ENCODE data around the gene KLHL21.

KLHL21 gene

DNA sequence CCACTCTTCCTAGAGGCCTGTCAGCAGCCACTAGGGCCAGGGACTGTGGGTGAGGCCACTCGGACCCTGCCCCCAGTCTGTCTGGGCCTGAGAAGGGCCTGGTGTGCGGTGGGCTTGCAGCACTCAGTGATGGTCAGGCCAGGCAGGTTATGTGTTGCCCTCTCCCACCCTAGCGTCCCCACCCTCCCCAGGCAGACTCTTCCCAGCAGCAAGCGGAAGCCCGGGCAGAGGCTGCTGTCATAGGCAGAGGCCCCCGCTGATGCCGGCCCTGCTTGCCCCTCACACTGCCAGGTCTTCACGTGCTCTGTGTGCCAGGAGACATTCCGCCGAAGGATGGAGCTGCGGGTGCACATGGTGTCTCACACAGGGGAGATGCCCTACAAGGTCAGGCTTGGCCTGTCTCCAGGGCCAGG lies 16.3 kb downstream of the KLHL21 start:
- FAIRE-seq: no peak

DNA sequence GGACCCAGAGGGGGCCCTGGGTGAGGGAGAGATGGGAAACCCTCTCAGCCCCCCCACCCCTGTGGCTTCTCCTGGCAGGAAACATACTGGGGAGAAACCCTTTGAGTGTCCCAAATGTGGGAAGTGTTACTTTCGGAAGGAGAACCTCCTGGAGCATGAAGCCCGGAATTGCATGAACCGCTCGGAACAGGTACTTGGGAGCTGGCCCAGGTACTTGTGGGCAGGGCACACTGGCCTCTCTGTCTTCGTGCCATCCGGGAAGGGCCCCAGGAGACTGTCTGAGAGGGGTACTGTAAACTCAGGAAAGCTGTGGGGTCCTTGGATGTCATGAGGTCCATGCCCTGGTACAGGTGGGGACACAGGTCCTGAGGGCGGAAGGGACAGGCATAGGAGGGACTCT lies 16.8 kb downstream of the KLHL21 start:
- DNase-seq (ENCODE audit: insufficient read length, low spot score) (no peak), FAIRE-seq (no peak)

More for the DNA sequence above, 16.3 kb downstream of the KLHL21 start:
- no peak for DNase-seq (ENCODE audit: insufficient read length, low spot score)

DNA sequence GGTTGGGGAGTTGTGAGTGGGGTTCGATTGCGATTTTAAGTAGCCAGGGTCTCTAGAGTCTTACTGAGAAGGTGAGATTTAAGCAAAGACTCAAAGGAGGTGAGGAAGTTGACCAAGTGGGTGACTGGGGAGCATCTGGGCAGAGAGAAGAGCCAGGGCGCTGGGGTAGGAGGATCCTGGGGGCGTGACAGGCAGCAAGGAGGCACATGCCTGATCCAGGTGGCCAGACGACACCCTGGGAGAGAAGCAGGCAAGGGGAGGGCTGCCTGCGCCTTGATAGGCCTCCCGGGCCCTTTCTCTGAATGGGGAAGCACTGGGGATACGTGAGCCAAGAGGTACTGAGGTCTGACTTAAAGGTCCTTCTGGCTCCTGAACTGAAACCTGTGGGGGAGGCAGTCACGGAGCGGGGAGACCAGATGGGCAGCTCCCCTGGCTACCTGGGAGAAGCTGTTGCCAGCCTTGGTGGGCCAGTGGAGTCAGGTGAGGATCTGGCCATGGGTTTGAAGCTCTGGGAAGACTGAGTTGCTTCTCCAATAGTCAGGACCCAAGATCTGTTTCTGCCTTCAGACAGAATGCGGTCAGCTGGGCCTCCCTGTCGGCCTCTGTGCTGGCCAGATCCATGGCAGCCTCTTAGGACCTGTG lies 17.5 kb downstream of the KLHL21 start:
- no peak for FAIRE-seq
- no peak for DNase-seq (ENCODE audit: insufficient read length, low spot score)

DNA sequence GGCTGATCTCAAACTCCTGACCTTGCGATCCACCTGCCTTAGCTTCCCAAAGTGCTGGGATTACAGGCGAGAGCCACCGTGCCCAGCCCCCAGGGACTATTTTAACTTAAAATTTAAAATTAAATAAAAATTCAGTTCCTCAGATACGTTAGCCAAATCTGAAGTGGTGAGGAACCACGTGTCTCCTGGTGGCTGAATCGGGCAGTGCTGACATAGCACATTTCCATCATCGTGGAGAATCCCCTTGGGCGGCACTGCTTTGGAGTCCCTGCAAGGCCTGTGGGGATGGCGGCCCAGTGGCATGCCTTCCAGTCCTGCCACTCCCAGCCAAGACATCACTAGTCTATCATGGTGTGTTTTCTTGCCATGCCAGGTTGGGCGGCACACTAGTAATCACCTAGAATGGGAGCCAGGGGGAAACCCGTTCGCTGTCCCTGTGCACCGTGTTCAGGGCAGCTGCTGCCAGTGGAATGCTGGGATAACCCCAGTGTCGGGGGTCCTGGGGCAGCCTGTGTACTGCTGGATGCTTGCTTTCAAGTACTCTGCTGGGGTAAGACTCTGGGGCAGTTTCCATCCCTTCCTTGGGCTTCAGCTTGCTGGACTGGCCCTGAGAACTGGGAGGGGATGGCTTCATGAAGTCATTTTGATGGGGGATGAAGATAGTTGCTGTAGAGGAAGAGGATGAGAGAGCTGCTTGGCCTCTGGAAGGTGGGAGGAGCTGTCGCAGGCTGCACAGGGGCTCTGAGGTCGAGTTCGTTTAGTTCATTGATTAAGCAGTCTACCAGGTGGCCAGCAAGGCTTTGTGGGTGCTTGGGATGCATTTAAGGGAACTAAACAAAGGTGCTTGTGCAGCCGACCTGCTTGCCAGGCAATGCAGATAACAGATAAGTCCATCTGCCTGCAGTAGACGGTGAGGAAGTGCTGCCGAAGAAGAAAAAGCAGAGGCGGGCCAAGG lies 18.3 kb downstream of the KLHL21 start:
- FAIRE-seq (no peak), DNase-seq (ENCODE audit: insufficient read length, low spot score) (no peak)

DNA sequence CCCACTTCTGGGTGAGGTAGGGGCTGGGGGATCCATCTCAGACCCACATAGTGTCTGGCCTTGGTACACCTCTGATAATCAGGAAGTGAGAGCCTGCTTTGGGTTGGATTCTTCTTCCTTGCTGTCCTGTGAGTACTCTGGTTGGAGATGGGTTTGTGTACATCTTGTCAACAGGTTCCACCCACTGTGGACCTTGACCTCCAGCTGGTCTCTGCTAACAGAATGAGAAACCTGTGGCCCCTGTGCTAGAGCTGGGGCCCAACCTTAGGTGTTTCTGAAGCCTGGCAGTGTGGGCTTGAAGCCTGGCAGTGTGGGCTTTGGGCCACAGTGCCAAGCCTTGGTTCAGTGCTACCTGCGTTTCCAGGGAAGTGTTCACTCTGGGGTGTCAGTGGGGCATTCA lies 20.3 kb downstream of the KLHL21 start:
- no peak for DNase-seq (ENCODE audit: insufficient read length, low spot score)
- FAIRE-seq: peak; percentile 80

DNA sequence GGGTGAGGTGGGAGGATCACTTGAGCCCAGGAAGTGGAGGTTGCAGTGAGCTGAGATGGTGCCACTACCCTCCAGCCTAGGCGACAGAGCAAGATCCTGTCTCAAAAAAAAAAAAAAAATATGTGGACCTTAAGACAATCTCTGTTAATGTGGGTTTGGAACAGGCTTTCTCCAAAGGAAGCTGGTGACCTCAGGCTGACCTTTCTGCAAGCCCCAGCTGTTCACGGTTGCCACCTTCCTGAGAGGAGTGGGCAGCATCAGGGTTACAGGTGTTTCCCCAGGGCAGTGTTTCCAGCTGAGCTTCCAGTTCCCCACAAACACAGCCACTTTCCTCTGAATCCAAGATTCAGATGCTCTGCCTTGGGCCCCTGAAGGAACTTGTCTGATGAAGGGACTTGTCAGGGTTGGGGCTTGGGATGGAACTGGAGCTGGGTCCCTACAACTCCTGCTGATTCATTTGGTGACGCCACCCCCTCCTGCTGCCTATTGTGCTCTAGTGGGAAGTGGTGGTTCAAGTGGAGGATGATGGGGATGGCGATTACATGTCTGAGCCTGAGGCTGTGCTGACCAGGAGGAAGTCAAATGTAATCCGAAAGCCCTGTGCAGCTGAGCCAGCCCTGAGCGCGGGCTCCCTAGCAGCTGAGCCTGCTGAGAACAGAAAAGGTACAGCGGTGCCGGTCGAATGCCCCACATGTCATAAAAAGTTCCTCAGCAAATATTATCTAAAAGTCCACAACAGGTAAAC lies 20.9 kb downstream of the KLHL21 start:
- DNase-seq (ENCODE audit: insufficient read length, low spot score) (no peak), FAIRE-seq (peak; percentile 68)

DNA sequence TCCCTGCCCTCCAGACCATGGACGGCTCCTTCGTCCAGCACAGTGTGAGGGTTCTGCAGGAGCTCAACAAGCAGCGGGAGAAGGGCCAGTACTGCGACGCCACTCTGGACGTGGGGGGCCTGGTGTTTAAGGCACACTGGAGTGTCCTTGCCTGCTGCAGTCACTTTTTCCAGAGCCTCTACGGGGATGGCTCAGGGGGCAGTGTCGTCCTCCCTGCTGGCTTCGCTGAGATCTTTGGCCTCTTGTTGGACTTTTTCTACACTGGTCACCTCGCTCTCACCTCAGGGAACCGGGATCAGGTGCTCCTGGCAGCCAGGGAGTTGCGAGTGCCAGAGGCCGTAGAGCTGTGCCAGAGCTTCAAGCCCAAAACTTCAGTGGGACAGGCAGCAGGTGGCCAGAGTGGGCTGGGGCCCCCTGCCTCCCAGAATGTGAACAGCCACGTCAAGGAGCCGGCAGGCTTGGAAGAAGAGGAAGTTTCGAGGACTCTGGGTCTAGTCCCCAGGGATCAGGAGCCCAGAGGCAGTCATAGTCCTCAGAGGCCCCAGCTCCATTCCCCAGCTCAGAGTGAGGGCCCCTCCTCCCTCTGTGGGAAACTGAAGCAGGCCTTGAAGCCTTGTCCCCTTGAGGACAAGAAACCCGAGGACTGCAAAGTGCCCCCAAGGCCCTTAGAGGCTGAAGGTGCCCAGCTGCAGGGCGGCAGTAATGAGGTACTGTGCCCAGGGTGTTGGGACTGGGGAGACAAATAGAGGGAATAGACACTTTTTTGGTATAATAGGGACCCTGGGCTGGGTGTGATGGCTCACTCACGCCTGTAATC lies 21.9 kb downstream of the KLHL21 start:
- DNase-seq (ENCODE audit: insufficient read length, low spot score) (no peak), FAIRE-seq (no peak)

DNA sequence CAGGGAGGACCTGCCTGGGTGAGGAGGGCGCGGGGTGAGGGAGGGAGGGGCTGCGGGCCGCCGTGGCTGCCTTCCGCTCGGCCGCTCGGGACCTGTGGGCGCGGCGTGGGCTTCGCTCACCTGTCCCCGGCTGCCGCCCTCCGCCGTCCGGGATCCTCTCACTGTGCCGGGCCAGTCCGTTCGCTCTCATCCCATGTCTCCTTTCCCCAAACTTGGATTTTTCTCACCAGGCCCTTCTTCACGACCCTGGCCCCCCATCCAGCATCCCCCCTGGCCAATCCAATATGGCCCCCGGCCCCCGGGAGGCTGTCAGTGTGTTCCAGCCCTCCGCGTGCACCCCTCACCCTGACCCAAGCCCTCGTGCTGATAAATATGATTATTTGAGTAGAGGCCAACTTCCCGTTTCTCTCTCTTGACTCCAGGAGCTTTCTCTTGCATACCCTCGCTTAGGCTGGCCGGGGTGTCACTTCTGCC lies 22.5 kb downstream of the KLHL21 start:
- FAIRE-seq (peak; percentile 21), DNase-seq (ENCODE audit: insufficient read length, low spot score) (no peak)

DNA sequence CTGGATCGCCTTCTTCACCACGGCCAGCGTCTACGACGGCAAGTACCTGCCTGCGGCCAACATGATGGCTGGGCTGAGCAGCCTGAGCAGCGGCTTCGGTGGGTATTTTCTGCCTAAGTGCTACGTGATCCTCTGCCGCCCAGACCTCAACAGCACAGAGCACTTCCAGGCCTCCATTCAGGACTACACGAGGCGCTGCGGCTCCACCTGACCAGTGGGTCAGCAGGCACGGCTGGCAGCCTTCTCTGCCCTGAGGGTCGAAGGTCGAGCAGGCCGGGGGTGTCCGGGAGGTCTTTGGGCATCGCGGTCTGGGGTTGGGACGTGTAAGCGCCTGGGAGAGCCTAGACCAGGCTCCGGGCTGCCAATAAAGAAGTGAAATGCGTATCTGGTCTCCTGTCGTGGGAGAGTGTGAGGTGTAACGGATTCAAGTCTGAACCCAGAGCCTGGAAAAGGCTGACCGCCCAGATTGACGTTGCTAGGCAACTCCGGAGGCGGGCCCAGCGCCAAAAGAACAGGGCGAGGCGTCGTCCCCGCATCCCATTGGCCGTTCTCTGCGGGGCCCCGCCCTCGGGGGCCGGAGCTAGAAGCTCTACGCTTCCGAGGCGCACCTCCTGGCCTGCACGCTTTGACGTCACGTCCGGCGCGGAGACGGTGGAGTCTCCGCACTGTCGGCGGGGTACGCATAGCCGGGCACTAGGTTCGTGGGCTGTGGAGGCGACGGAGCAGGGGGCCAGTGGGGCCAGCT lies 23.1 kb downstream of the KLHL21 start, which contains the start of gene ZBTB48:
ZBTB48 (plus strand) TSS at position 621 of the 745 bp plus-strand sequence. CDS start 616 bp downstream, outside the sequence.
- DNase-seq (ENCODE audit: insufficient read length, low spot score) (peak; percentile 100), FAIRE-seq (peak; percentile 95)

DNA sequence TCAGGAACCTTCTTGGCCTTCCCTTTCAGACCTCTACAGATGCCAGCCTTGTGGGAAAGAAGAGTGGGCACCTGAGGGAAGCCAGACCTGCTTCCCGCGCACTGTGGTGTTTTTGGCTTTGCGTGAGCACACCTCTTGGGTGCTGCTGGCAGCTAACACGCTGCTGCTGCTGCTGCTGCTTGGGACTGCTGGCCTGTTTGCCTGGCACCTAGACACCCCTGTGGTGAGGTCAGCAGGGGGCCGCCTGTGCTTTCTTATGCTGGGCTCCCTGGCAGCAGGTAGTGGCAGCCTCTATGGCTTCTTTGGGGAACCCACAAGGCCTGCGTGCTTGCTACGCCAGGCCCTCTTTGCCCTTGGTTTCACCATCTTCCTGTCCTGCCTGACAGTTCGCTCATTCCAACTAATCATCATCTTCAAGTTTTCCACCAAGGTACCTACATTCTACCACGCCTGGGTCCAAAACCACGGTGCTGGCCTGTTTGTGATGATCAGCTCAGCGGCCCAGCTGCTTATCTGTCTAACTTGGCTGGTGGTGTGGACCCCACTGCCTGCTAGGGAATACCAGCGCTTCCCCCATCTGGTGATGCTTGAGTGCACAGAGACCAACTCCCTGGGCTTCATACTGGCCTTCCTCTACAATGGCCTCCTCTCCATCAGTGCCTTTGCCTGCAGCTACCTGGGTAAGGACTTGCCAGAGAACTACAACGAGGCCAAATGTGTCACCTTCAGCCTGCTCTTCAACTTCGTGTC lies 23.9 kb downstream of the KLHL21 start:
- no peak for FAIRE-seq

DNA sequence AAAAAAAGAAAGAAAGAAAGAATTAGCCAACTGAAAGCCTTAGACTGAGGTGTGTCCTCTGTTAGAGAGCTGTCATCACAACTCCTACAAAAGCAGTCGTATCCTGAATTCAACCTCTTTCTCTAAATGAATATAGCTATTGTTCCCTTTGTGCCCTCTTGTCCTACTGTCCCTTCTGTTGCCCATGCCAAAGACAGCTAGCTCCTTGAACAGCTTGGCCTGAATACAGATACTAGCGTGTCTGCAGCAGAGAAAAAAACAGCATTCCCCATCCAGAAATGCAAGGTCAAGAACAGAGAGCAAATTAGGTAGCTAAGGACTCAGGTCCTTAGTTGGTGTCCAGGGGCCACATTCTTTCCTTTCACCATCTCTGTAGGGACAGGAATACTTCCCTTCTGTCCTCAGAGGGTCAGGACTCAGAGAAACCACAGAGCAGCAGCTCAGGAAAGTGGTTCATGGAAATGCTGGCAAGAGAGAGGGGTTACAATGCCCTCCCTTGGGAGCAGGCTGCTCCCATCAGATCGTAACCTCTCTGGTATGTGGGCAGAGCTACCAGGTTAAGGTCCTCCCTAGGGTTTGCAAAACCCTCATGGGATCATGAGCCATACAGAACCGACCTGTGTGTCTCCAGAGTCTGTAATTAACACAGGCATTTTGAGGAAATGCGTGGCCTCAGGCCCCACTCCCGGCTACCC lies 24.7 kb downstream of the KLHL21 start:
- DNase-seq (ENCODE audit: insufficient read length, low spot score) (no peak), FAIRE-seq (no peak)

More for the DNA sequence above, 23.9 kb downstream of the KLHL21 start:
- no peak for DNase-seq (ENCODE audit: insufficient read length, low spot score)

DNA sequence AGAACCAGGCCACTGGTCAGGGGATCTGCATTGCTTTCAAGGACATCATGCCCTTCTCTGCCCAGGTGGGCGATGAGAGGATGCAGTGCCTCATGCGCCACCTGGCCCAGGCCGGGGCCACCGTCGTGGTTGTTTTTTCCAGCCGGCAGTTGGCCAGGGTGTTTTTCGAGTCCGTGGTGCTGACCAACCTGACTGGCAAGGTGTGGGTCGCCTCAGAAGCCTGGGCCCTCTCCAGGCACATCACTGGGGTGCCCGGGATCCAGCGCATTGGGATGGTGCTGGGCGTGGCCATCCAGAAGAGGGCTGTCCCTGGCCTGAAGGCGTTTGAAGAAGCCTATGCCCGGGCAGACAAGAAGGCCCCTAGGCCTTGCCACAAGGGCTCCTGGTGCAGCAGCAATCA lies 27.9 kb downstream of the KLHL21 start:
- FAIRE-seq (no peak), DNase-seq (ENCODE audit: insufficient read length, low spot score) (no peak)

DNA sequence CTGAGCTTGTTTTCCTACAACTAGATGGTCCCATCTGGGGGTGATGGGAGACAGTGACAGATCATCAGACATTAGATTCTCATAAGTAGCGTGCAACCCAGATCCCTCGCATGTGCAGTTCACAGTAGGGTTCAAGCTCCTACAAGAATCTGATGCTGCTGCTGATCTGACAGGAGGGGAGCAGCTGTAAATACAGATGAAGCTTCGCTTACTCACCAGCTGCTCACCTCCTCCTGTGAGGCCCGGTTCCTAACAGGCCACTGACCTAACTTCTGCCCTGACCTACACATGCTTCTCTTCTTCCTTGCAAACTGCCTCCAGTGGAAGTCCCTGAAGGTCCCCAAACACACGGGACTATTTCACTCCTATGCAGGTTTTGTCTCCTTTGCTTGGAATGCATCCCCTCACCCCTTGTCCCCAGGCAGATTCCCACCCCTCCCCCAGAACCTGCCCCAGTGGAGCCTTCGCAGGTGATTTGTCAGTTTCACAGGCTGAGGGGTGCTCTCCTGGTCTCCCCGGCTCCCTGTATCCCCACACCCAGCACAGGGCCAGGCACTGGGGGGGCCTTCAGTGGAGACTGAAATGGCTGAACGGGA lies 28.5 kb downstream of the KLHL21 start:
- FAIRE-seq (no peak), DNase-seq (ENCODE audit: insufficient read length, low spot score) (no peak)

DNA sequence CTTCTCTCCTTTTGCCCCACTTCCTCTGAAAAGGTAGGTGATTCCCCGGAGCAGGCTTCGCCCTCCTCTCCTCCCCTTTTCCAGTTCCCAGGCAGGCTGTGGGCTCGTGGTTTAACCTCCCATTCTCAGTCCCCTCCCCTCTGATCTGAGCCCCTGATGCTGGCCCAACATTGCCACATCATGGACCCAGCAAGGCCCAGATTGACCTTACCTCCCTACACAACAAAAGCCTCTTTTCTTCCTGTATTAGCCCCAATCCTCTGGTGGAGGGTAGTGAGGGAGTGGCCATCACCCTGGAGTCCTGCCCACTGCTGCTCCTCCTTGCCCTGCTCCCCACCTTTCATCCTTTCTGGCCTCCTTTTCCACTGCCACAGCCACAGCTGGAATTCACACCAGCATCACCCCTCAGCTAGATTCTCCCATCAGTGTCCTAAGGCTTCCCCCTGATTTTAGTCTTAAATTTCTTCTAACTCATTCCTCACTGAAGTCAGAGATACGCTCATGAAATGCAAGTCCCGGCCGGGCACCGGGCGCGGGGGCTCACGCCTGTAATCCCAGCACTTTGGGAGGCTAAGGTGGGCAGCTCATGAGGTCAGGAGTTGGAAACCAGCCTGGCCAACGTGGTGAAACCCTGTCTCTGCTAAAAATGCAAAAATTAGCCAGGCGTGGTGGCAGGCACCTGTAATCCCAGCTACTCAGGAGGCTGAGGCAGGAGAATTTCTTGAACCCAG lies 29.9 kb downstream of the KLHL21 start:
- no peak for FAIRE-seq

DNA sequence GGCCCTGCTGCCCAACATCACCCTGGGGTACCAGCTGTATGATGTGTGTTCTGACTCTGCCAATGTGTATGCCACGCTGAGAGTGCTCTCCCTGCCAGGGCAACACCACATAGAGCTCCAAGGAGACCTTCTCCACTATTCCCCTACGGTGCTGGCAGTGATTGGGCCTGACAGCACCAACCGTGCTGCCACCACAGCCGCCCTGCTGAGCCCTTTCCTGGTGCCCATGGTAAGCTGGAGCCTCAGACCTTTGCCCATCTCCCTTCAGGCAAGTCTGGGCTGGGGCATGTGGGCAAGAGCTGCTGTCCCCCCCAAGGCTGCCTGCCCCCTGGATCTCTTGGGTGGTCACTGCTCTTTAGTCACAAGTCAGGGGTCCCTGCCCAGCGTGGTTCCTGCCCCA lies 31.7 kb downstream of the KLHL21 start:
- FAIRE-seq (no peak), DNase-seq (ENCODE audit: insufficient read length, low spot score) (no peak)

More for the DNA sequence above, 29.9 kb downstream of the KLHL21 start:
- DNase-seq (ENCODE audit: insufficient read length, low spot score): no peak

DNA sequence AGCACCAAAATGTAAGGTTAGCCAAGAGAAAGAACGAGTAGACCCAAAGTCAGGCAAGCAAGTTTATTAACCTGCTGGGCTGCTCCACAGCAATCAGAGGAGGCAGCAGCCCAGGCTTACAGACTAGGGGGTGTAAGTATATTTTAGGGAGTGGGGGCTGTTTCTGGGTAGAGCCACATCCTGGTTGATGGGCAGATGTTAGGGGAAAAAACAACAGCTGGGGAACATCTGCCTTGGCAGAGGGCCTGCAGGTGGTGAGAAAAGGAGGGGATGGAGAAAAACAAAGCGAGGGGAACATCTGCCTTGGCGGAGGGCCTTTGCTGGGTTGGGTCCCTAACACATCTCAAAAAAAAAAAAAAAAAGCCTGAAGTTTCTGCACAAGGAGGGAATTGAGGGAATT lies 32.6 kb downstream of the KLHL21 start:
- FAIRE-seq (no peak), DNase-seq (ENCODE audit: insufficient read length, low spot score) (no peak)

DNA sequence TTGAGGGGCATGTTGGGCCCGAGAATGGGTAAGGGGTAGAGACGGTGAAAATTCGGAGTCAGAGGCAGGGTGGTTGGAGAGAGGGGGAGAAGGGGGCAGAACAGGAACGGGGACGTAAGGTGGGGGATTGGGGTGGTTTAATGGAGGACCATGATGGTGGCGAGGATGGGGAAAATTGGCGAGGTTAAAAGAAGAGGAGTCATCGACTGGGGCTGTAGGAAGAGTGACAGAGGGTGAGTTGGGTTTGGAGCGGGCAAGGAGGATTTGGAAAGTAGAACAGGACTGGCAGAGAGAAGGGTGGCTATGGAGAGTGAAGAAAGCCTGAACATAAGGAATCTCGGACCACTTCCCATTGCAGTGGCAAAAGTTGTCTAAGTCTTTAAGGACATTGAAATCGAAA lies 33.6 kb downstream of the KLHL21 start:
- no peak for DNase-seq (ENCODE audit: insufficient read length, low spot score)
- FAIRE-seq: no peak

Data from GM19239 (cell line).